ENCODE results near the gene FAHD2A. TPM values are rescaled to one million over a fixed set of nuclear protein-coding genes. Genes with fewer than 3 reads are reported as not detected.

FAHD2A gene
- total RNA-seq, 4 donors from 2014 or later: 17.7 to 28.8 (median 26.0) TPM

Small RNA genes within 50 kb of the gene (small RNA-seq; reads per million reads assigned to genes)
- gene AC133104.2: not detected

Other genes starting within 250 kb of the FAHD2A start
- 10 to 100 TPM; 11.0 to 28.2 (median 11.4) TPM for gene ZNF514, start 242.9 kb upstream of the FAHD2A start, total RNA-seq
- 1 to 10 TPM; 2.1 to 7.4 (median 2.7) TPM for gene ZNF2, start 236.9 kb upstream of the FAHD2A start, total RNA-seq
- gene ZNF892, start 195.2 kb upstream of the FAHD2A start, total RNA-seq: 1 to 10 TPM; 2.9 to 7.9 (median 3.8) TPM
- gene PROM2, start 128.3 kb upstream of the FAHD2A start, total RNA-seq: 1 to 10 TPM in 2 of 4 donors, under 1 TPM in 2; 0.60 to 1.4 (median 1.1) TPM
- gene KCNIP3, start 105.4 kb upstream of the FAHD2A start, total RNA-seq: 10 to 100 TPM in 1 of 4 donors, 1 to 10 TPM in 3; 5.5 to 37.4 (median 7.1) TPM
- not detected for gene TRIM43B, start 82.0 kb downstream of the FAHD2A start, total RNA-seq
- not detected for gene TRIM43, start 189.3 kb downstream of the FAHD2A start, total RNA-seq